Ascending aorta (tissue), 2 donors: ENCODE results near the gene RNF39. TPM values are rescaled to one million over a fixed set of nuclear protein-coding genes. Genes with fewer than 3 reads are reported as not detected.

Source experiments
- DNase-seq, 2 donors: peaks; one replicate each; pipeline ENCODE4 v3.0.0-alpha.2; 2019; ENCODE audit warnings: low spot score in 2 of 2
- H3K27ac ChIP-seq, 2 donors: fragments of 200-600 bp; sonication (generic); one replicate each; pipeline ENCODE4 v1.5.1; 2016 to 2017; ENCODE audit warnings: mild to moderate bottlenecking in 1 of 2
- H3K27me3 ChIP-seq: fragments of 200-600 bp; sonication (generic); one replicate; pipeline ENCODE4 v1.5.1; 2017
- H3K36me3 ChIP-seq, 2 donors: fragments of 200-600 bp; sonication (generic); one replicate each; pipeline ENCODE4 v1.5.1; 2016
- H3K4me1 ChIP-seq, 2 donors: fragments of 200-600 bp; sonication (generic); one replicate each; pipeline ENCODE4 v1.5.1; 2016 to 2017; ENCODE audit warnings: mild to moderate bottlenecking in 1 of 2
- H3K4me3 ChIP-seq, 2 donors: fragments of 200-600 bp; sonication (generic); one replicate each; pipeline ENCODE4 v1.5.1; 2016 to 2017; ENCODE audit warnings: mild to moderate bottlenecking in 1 of 2
- H3K9me3 ChIP-seq, 2 donors: fragments of 200-600 bp; sonication (generic); one replicate each; pipeline ENCODE4 v1.5.1; 2016
- intact Hi-C: fragments of 100-400 bp; cut with DNase I; formaldehyde crosslinking; loops from one replicate; pipeline ENCODE4 v1.15.1; 2023
- total RNA-seq: library from RNA; depleted of rRNA; stranded (reverse); fragments of >200 nt; gene quantifications from one replicate; pipeline ENCODE4 v1.1.0, GENCODE V29; 2016
- TF ChIP-seq, protein P1 (sequence below), 3 experiments: fragments of 200-600 bp in 2 of 3; fragments of 450-650 bp in 1 of 3; sonication (generic) in 2 of 3; IDR thresholded peaks; one replicate each; pipeline ENCODE4 v1.5.1; 2016 to 2019; ENCODE audit warnings: antibody characterized with exemption in 3 of 3, mild to moderate bottlenecking in 1 of 3, moderate library complexity in 1 of 3

RNF39 gene
- total RNA-seq, 1 donor from 2014 or later: not detected

DNA sequence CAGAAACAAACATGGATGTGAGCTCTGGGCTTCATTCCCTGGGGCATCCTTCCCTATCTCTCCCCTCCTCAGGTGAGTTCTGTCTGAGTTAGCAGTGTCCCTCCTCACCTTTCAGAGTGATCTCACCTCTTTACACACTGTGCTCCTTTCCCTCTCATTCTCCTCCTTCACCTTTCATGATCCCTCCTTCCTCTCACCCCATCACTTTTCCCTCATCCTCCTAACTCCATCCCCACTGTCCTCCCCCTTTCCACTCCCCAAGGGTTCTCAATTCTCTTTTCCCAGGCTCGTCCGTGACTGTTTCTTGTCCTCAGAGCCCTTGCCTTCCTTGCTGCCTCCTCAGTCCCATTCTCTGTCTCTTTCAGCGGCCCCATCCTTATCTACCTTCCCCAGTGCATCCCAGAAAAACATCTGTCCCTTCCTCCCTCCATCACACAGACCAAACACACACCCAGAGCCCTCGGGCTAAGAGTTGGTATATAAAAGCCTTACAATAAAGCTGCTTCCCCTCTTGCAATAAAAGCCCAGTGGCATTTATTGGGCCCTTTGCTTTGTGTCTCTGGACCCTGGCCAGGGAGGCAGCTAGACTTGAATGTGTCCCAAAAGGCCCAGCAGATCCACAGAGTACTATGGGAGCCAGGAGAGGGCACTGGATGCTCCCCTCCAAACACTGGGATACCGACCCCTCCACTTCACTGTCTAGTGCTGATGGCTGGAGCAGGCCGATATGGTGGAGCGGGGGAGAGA, 1.9 kb downstream of the RNF39 start:
- Histone ChIP-seq H3K27me3 (peaks cover 8% of the 10 kb centered on the region), H3K4me1 (peaks cover 7 to 14% of the 10 kb centered on the region in 2 donors), H3K36me3 (peaks cover 5 to 14% of the 10 kb centered on the region in 2 donors), H3K4me3 (peak overlapping the region; percentile 26 to 55), H3K9me3 (no peaks in the 10 kb centered on the region), H3K27ac (no peak overlapping the region)
- no peak for DNase-seq
- intact Hi-C loops: no loop called here
- TF ChIP-seq, protein P1, sequence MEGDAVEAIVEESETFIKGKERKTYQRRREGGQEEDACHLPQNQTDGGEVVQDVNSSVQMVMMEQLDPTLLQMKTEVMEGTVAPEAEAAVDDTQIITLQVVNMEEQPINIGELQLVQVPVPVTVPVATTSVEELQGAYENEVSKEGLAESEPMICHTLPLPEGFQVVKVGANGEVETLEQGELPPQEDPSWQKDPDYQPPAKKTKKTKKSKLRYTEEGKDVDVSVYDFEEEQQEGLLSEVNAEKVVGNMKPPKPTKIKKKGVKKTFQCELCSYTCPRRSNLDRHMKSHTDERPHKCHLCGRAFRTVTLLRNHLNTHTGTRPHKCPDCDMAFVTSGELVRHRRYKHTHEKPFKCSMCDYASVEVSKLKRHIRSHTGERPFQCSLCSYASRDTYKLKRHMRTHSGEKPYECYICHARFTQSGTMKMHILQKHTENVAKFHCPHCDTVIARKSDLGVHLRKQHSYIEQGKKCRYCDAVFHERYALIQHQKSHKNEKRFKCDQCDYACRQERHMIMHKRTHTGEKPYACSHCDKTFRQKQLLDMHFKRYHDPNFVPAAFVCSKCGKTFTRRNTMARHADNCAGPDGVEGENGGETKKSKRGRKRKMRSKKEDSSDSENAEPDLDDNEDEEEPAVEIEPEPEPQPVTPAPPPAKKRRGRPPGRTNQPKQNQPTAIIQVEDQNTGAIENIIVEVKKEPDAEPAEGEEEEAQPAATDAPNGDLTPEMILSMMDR (IDR thresholded peaks at IDR 0.05): no peak

DNA sequence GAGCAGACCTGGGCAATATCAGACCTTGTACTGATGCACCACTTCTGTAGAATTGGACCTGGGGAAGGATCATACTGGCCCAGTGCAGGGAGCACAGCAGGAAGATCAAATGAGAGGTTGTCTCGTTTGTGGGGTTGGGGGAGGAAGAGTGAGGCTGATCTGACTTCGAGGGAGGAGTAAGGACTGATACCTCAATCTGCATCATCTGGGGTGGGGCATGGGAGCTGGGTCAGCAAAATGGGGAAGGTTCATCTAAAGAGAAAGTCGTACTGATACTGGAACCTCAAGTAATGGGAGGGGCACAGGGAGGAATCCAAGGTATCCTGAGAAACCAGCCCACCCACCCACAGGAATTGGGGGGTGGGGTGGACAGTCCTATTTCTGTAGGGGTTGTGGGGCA, 3.7 kb downstream of the RNF39 start:
- H3K36me3 ChIP-seq: peaks cover 5 to 18% of the 10 kb centered on the region in 2 donors
- no peak overlapping the region for H3K4me3 ChIP-seq
- H3K4me1 ChIP-seq: peaks cover 11 to 21% of the 10 kb centered on the region in 2 donors
- TF ChIP-seq, protein P1 (IDR thresholded peaks at IDR 0.05): no peak
- intact Hi-C loops: no loop called here
- H3K27ac ChIP-seq: no peak overlapping the region
- H3K9me3 ChIP-seq: no peaks in the 10 kb centered on the region
- H3K27me3 ChIP-seq: peaks cover 8% of the 10 kb centered on the region
- DNase-seq: no peak

DNA sequence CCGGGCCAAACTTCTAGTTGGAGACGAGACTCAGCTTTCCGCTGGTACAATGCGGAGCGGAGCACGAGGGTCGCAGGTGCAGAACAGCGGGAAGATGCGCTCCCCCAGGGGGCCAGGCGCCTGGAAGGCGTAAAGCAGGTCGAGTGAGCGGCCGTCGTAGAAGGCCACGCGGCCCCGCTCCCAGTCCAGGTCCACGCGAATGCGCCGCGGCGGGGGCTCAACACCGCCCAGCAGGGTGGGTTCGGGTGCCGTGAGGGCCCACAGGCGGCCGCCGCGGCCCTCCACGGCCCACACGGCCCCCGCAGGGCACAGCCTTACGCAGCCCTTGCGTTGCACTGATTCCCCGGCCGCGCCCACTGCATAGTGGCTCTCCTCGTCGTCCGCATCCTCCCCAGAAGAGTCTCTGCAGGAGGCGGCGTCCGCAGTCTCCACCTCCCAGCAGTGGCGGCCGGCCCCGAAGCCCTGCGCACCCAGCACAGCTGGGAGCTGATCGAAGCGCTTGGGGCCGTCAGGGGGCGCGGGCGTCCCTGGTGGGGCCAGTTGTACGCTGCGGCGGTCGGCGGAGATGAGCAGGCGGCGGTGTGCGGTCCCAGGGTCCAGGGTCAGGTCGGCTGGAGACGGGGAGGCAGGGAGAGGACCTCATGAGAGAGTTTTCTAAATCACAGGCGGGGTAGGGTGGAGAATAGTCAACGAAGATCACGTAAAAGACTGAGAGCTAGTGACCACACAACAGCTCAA, 4.3 kb downstream of the RNF39 start:
- intact Hi-C loops: no loop called here
- Histone ChIP-seq H3K4me3 (no peak overlapping the region), H3K36me3 (peaks cover 5 to 18% of the 10 kb centered on the region in 2 donors), H3K27ac (no peak overlapping the region), H3K4me1 (peaks cover 11 to 21% of the 10 kb centered on the region in 2 donors), H3K27me3 (peaks cover 8% of the 10 kb centered on the region), H3K9me3 (no peaks in the 10 kb centered on the region)
- TF ChIP-seq, protein P1 (IDR thresholded peaks at IDR 0.05): no peak
- DNase-seq: no peak

DNA sequence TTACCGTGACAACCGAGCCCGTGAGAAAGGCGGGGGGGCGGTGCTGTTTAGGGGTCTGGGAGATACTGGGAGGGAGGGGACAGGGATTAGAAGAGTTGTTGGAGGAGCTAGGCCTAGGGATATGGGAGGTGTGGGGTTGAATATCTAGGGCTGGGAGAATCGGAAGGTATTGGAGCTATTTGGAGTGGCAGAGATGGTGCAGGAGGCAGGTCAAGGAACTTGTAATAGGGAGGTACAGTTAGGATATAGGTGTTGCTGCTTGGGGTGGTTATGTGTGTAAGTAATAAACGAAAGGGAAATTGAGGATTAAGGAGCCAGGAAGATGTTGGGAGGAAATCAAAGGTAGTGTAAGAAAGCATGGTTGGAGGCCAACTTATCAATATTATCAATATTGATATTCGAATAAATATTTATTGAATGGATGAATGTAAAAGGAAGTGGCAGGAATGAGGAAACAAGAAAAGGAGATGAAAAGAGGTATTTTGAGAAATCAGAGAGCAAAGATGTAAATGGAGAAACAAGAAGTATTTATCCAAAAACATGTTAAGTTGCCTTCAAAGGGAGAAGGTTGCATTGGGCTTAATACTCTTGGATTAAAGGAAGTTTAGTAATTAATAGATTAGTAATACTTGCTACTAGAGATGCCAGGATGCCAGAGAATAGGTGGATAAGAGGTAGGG, 8.0 kb downstream of the RNF39 start:
- H3K4me1 ChIP-seq: peaks cover 4 to 18% of the 10 kb centered on the region in 2 donors
- no peak for DNase-seq

More for the DNA sequence above, 8.0 kb downstream of the RNF39 start:
- H3K27me3 ChIP-seq: no peaks in the 10 kb centered on the region
- H3K4me3 ChIP-seq: peak overlapping the region; percentile 75 to 77
- H3K9me3 ChIP-seq: no peaks in the 10 kb centered on the region
- intact Hi-C loops: loop anchor here (1.0 to 10.0 kb wide), 8 partner anchors 90 to 1803 kb away; partner anchors contain the start of genes GNL1, HLA-F, PRR3 and TRIM26
- TF ChIP-seq, protein P1 (IDR thresholded peaks at IDR 0.05): no peak
- H3K36me3 ChIP-seq: peaks cover 5 to 18% of the 10 kb centered on the region in 2 donors
- H3K27ac ChIP-seq: peak overlapping the region; percentile 77 to 85
